Cortex of kidney (tissue), 1 donor: ENCODE measurements around the gene CST4.
"Not testable (repeated sequence)": the region's sequence is repeated elsewhere in the genome, so short reads cannot be mapped to it uniquely, and the experiment has no call there.

Experiments used
- DNase-seq: peaks from one replicate; lab custom pipeline; 2025; lab: John Stamatoyannopoulos, UW

Gene CST4

DNA sequence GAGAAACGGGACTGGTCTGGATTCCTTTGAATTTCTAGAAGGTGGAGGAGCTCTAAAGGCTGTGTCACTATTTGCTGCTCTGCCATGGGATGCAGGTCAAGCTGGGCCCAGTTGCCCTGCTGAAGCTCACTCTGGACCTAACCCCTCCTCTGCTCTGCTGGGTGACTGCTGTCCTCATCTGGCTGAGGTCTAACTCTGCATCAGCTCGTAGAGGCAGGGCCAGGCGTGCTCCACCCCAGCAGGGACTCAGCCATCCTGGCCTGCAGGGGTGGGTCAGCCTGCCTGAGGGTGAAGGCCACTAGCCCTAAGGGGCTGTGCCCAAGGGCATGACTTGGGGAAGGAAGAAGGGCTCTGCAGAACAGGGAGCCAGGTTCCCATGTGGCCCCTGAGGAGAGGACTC lies 852 bp downstream of the CST4 start:
- DNase-seq = no peak

DNA sequence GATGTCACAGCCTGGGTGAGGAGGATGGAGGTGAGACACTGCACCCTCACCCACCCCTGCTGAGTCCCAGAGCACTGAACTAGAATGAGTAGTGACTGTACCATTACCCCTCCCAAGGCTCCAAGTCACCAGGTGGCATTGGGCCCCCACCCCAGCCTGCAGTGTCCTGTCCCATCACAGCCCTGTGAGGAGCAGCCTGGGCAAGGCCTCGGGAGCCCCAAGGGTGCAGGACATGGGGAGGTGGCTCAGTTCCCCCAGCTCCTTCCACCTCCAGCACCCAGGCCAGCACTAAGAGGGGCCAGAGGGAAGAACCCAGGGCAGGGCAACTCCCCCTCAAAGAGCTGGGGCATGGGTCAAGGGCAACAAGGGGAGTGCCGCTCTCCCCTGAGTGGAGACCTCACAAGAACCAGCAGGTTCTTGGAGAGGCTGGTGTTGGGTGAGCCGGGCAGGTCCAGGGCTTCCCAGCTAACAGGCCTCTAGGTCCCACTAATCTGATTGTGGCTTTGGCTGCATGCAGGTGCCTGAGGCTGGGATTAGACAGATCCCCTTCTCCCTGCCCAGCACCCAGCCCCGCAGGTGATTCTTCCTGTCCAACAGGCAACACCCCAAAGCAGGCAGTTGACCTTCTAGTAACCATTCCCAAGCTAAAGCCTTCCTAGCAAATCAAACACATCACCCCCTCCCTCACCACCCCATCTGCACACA lies 2.6 kb downstream of the CST4 start:
- no peak for DNase-seq

DNA sequence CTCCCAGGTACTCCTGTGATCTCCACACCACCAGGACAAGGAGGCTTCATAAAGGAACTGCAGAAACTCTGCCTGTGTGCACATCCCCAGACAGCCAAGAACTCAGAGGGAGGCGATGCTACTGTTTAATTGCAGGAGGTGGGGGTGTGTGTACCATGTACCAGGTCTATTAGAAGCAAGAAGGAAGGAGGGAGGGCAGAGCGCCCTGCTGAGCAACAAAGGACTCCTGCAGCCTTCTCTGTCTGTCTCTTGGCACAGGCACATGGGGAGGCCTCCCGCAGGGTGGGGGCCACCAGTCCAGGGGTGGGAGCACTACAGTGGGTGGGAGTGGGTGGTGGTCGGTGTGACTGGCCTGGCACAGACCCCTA lies 3.3 kb downstream of the CST4 start:
- DNase-seq = not testable (repeated sequence)

DNA sequence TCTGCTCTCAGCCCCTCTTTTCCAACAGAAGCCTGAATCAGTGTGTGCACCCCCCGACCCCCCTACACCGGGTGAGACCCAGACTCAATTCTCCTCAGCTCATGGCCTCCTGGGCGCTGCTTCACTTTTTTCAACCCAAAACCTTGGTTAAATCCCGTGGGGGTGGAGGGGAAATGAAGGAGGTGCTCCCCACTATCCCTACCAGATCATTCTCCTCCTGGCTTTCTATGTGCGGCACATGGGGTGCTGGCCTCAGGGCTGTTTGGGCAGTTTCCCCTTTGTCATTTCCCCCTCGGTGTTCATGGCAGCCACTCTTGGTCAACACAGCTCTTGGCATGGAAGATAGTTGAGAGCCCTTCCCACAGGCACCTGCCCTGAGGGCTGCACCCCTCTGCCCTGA lies 4.6 kb downstream of the CST4 start:
- DNase-seq = no peak

DNA sequence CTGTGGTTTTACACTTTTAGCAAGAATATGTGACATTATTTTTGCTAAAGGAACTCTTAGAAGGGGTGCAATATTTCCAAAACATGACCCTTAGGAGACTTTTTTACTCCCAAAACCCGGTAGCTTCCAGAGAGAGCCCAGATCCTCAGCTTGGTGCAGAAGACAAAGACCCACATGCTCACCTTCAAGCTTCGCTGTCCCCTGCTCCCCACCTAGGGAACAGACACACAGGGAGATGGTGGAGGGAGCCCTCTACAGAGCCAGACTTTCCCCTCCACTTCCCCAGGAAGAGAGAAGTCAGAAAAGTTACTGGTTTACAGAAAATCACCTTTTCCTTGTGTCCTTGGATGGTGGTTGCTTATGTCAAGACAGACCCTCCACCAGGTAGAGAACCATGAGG lies 5.0 kb downstream of the CST4 start:
- no peak for DNase-seq

DNA sequence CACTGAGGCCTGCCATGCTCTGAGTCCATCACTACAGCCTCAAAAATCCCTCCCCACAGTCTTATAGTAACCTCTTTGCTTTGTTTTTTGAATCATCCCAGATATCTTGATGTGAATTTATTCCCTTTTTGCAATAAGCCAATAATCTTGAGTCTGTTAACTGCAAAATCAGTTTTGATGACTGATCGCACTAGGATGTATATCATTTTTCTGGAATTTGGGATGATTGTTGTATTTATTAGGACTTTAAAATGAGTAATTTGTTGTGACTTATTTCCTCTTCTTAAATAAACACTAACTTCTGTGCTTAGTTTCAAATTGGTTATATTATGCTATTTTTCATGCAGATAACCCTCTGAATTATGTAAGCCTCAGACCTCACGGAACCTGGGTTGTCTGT lies 5.6 kb downstream of the CST4 start:
- DNase-seq = no peak

DNA sequence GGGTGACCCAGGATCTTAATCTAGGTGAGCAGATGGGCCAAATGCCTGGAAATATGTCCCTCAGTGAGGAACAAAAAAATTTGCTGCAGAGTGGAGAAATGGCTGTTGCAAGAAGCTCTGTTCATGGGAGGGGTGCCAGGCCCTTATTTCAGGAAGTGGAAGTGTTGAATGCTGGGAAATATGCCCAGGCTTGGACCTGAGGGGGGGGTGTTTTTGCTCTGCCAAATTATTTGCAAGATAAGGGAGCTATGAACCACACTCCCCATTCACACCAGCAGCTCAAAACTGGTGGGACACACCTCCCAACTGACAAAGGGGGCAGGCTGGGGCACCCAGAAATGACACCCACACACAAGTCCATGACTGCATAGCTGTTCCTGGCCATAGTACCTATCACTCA lies 8.7 kb downstream of the CST4 start:
- no peak for DNase-seq

DNA sequence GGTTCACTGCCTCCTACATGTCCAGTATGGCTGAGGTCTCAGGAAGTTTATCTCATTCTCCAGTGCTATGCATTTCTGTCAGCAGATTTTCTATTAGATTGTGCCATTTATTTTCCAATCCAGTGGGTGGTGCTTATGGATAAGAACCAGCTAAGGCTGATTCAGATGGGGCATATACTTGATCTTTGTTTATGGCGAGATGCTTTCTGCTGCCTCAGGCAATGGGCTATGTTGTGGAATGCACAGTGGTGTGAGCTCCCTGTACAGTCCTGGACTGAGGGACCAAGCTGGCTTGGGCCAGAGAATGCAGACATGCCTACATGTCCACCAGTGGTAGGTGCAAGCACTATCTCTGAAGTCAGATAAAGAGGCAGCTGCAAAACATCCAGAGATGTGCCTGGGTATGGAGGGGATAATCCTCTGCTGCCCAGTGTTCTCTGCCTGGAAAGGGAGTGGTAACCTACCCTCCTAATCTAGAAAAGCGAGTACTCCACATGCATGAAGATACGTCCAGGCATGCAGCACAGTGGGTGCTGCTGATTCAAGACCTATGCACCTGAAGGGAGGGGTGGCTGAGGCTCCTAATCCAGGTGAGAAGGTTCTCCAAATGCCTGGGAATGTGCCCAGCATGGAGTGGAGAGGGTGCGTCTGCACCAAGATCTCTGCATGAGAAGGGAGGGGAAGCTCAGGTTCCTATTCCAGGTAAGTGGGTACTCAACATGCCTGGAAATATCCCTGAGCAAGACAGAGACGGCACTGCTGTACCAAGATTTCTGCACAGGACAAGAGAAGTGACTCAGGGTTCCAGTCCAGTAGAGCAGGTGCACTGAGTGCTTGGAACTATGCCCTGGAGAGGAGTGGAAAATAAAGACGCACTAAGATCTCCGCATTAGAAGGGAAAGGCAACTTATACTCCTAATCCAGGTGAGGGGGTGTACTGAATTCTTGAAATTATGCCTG lies 9.4 kb downstream of the CST4 start:
- DNase-seq = no peak

DNA sequence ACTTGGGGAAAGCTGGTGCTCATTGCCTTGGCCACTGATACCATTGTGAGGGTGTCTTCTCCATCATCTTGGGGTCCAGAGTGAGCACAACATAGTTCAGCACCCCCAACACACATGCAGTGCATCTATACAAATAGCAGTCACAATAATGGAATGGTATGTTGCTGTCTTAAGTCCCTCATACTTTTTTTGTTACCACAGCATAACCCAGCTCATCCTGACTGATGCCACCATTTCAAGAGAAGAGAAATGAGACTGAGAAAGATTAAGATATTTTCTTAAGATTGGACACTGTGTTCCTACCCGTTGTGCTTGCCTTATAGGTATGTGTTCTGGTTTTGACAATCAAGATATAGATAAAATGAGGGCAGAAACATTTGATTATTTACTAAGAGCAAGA lies 15.6 kb downstream of the CST4 start:
- no peak for DNase-seq

DNA sequence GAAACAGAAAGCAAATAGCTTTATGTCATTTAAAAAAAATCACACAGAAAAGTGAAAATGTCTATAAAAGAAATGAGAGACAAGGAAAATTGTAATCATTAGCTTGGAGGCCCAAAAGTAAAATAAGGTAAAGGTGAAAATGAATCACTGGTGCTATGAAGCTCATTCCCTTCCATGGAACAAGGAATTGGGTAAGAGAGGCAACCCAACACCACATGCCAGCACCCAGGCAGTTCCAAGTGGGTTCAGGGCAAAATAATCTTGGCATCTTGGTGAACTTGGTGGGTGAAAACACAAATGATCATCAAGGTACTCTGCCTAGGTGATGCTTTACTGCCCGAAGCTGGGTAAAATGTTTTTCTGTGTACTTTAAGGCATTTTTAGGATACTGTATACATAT lies 16.7 kb downstream of the CST4 start:
- no peak for DNase-seq

DNA sequence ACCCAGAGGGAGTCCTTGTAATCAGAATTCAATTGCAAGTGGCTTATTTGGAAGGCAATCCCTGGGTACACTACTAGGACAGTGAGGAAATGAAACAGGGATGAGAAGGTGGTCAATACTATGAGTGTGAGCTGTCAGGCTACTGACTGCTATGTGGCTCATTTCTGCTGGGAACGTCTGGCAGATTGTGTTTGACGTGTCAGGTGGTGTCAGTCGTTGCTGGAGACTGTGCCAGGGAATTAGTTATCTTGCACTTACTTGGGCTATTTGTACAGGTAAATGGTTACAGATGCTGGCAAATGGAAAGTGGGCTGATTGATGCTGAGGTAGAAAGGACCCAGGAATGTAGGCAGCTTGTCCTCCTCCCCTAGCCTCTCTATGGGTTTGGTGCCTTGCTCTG lies 17.4 kb downstream of the CST4 start:
- no peak for DNase-seq

DNA sequence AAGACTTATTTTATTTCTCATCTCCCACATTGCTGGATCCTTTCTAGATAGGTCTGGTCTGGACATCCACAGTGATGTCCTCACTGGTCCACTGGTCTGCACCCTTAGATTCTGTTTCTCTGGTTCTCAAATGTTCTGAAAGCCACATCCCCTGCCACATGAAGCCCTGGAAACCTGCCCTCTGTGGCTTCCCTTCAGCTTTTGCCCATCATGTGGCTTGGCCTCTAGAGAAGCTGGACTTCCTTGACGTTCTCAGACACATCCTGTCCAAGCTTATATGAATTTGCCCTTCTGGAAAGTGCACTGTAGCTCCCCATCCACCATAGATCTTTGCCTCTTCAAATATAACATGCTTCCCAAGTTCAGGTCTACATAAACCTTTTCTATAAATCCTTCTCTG lies 18.5 kb downstream of the CST4 start:
- DNase-seq = no peak

DNA sequence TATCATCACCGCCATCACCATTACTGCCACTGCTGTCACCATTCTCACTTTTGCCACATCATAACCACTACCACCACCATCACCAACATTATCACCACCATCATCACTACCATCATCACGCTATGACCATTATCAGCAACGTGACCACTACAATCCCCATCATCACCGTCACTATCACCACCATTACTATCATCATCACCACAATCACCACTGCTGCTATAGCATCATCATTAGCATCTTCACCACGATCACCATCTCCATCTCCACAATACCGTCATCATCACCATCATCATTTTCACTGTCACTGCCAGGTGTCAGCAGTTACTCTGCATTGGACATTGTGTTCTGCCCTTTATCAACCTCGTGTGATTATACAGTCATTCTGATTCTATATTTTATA lies 19.0 kb downstream of the CST4 start:
- DNase-seq = no peak

DNA sequence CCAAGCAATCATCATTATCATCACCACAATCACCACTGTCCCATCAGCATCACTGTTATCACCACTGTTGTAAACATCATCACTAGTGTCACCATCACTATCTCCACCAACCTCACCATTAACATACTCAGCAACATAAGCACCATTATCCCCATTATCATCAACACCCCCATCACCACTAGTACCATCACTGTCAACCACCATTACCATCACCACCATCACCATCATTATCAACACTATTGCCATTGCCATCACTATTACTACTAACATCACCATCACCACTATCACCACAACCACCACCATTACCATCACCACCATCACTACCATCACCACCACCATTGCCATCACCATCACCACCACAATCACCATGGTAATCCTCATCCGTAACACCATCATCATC lies 19.5 kb downstream of the CST4 start:
- DNase-seq = no peak

DNA sequence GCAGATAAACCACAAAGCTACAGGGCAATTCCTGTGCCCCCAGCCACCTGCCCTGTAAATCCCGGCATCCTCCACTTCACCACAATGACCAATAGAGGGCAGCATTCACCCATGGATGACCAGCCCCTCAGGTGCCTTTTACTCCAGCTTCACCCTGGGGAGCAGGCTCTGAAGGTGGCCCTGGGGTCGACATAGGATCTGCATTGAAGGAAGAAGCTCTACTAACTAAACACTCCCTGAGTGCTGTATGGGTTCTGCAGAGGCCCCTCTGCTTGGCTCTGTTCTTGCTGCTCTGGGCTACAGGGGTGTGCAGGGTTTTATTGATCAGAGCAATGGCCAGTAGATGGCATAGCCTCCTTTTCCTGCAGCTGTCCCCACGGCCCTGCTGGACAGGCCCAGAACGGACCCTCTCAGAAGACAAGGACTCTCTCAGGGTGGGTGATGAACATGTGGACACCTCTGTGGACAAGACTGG lies 20.3 kb downstream of the CST4 start:
- no peak for DNase-seq

DNA sequence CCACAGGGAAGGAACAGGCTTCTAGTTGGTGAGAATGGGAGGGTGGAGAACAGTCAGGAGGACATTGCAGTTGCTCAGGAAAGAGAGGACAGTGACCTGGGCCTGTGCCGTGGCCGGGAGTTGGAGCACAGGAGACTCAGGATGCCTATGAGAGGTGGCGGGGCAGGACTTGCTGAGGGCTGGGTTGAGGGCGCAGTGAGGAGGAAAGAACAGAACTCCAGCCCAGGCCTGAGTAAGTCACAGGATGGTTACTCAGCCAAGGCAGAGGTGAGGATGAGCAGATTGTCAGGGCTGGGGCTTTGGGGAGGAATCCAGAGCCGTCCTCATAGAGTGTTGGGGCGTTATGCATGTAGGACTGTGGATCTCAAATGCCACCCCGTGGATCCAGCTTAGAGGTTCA lies 21.2 kb downstream of the CST4 start:
- DNase-seq = no peak

DNA sequence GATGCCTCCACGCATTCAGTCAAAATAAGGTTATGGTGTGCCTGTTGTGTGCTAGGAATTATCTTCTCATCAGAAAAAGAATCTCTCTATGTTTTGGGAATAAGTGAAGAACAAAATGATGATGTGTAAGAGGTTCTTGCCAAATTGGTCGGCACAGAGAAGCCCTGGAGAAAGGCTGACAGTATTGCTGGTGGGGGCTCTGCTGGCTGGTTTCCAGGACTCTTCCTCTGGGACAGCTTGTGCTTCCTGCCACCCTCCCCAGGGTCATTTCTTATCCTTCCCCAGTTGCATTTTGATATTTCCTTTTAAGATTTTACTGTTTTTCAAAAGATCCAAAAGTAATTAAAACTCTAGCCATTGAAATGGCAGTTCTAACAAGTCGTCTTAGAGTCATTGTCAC lies 22.1 kb downstream of the CST4 start:
- no peak for DNase-seq

DNA sequence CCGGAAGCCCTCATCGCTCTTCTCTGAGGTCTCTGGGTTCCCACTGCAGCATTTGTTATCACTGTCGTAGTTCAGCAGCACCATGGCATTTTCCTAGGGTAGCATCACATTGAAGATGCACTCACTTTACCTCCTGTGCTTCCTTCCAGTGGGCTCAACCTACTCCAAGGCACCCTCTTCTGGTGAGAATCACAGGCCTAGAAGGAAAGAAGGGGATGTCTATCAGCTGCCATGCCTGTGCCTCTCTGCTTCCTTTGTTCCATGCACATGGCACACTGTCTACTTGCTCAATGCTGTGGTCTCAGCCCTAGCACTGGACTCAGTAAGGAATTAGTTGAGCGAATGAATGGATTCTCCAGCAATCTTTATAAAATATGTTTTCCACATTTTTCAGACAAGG lies 22.6 kb downstream of the CST4 start:
- DNase-seq = no peak

DNA sequence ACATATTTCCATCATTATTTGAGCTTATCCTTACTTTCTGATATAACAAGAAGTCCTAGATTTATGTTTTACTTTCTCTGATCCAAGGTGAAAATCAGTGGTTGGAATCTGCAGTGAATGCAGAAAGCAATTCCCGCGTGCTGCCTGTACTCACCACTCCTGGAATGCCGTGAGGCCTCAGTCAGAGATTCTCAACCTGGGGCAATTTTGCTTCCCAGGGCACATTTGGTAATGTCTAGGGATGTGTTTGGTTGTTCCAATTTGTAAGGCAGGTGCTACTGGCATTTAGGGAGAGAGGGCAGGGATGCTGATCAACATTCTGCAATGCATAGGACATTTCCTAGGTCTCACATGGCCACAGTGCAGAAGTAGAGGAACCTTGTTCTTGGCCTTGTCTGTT lies 23.9 kb downstream of the CST4 start:
- no peak for DNase-seq

DNA sequence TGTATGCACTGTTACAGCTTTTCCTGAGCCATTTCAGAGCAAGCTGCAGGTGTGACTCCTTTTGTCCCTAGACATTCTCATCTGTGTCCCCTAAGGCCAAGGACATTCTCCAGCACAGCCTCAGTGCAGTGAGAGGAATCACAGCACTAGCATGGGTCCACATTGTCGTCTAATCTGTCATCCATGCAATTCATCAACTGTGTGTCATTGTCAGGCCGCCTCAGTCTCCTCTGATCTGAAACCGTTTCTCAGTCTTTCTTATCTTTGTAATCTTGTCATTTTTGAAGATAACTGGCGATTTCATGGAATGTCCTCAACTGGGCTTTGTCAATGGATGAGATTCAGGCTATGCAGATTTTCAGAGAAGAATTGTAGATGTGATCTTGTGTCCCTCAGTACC lies 24.8 kb downstream of the CST4 start:
- not testable (repeated sequence) for DNase-seq

DNA sequence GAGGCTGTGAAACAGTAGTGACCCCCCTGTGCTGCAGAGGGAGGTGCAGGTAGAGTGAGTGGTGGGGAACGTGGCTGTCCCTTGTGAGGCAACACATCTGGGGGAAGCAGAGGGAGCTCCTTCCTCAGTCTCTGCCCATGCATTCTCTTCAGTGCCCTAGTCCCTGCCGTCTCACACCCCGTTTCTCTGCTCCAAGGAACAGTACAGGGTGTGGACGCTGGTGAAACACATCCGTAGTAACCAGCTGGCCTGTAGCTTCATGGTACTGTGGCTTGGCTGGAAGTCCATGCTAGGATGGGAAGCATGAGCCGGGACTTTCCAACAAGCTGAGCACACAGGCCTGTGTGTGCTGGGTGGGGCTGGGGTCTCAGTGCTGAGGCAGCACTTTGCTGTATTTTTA lies 25.7 kb downstream of the CST4 start:
- no peak for DNase-seq

DNA sequence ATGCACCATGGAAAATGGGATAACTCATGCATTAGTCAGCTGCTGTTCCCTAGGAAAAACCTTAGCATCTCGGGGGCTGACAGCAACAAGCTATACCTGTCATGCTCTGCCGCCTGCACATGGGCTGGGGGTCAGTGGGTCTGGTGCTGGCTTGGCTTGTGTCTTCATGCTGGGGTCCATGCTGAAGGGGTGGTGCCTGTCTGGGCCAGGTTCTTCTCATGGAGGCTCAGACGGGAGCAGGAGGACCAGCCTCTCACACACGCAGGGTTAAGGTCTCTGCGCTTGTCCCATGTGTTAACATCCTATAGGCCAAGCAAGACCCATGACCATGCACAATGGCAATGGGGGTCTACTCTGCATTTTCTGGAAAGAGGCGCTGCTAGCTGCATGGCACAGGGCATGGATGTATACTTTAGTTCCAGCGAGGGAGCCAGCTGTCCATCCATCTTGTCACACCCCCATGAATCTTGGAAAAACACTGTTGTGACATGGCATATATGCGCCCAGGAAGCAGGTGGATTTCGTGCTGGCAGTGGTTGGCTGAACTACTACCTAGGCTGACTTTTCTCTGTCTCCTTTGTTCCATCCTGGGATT lies 26.5 kb downstream of the CST4 start:
- DNase-seq = no peak

DNA sequence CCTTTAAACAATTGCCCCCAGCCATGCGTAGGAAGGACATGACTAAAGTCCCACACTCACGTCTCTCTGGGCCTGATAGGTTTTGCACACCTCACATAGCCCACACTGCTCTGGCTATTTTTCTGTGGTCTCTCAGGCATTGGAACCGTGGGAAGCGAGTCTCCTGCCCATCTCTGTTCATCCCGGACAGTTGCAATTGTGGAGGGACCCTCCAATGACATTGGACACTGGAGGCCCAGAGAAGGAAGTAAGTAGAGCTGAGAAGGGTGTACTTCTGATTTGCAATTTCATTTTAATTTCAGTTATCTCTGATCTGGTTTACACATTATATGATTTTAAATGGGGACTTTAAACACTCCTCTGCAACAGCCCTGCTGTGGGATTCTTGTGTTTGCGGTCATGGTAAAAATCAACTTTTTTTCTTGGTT lies 27.8 kb downstream of the CST4 start:
- DNase-seq = no peak
